Activated CD4-positive, CD25-positive, alpha-beta regulatory T cell treated with anti-CD3 and anti-CD28 coated beads, Interleukin-2, amount 50 U/mL, for 24 hours (primary cell): ENCODE results near the gene OR10A6.
A peak's percentile ranks its signal among the peaks of the same experiment; 100 is the strongest.

Experiments
- ATAC-seq, 2 donors: fragments of 150-1000 bp; cut with Tn5 transposase; one replicate each; pipeline ENCODE4 v1.10.0; 2021; ENCODE audit warnings: mild to moderate bottlenecking in 1 of 2, moderate library complexity in 1 of 2

OR10A6 gene

DNA sequence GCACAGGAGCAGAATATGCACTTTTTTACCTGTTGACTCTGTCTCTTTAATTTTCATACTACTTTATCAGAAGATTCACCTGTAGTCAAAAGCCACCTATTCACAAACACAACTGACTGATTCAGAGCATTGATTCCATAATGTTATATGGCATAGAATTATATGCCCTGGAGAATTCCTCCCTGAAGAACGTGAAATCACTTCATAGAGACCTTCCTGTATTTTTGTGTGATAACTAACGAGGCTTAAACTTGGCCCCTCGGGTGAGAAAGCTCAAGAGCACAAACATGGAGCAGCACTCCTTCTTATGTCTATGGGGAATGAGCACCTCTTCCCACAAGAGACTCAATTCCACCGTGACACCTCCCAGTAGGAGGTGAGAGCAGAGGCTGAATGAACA, at the start of gene OR10A6:
Gene OR10A6, minus strand, starts transcription at position 101 of the 400 bp plus-strand sequence. CDS start 2,606 bp downstream, outside the sequence.
- no peak for ATAC-seq

- no peak for ATAC-seq
Observed at GRCh38 chr11:7977232-7977917, 46.3 kb upstream of the OR10A6 start.

DNA sequence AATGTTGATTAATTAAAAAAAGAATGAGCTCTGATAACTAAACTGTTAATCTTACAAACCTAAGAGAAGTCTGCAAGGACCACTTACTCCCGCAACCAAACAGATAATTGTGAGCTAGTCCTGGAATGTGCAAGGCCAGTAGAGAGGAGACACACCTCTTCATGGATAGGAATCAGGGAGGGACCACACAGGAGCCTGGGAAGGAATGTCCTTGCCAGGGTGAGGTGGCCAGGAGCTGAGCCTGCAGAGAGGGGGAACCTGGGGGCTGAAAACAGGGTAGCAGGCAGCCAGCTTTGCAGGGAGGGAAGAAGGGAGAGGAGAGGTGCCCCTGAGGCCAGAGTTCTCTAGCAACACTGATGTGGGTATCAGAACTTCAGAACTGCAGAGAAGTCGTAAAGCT, 43.6 kb upstream of the OR10A6 start:
- ATAC-seq, result no peak

GRCh38 chr11:7973011-7973410, 41.9 kb upstream of the OR10A6 start:
- ATAC-seq, result no peak

GRCh38 chr11:7971846-7972245, 40.8 kb upstream of the OR10A6 start:
- no peak for ATAC-seq

DNA sequence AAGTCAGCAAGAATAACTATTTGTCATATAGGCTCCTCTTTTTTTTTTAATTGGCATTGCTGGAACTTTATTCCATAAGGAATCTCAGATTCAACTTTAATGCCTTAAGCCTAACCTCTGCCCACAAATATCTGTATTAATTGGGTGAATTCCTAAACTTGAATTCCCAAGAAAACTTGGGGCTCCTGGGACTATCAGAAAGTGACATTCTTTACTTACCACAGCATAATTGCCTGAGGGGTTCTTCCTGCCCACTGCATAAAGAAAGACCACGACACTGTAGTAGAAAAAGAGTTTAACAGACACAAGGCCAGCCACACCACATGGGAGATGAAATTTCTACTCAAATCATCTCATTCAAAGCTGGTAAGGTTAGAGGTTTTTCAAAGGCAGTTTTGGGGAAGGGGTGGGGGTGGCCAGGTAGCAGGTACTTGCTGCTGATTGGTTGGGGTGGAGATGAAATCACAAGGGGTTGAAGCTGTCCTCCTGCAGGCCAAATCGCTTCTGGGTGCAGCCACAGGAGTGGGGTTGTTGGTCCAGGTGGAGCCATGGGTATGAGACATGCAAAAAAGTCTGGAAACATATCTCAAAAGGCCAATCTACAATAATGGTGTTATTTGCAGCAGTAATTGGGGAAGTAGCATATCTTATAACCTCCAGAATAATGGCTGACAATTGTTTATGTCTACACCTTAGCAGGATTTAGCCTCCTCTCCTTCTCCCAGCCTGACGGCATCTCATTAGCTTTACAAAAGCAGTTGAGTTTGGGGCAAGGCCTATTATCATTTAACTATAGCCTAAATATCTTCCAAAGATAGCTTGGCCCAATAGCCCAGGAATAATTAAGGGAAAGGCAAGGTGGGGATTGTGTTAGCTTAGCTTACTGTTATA, 38.9 kb upstream of the OR10A6 start:
- ATAC-seq, result no peak

- no peak for ATAC-seq
Observed at GRCh38 chr11:7968686-7969085, 37.6 kb upstream of the OR10A6 start.

- no peak for ATAC-seq
Observed at GRCh38 chr11:7967826-7968225, 36.8 kb upstream of the OR10A6 start.

DNA sequence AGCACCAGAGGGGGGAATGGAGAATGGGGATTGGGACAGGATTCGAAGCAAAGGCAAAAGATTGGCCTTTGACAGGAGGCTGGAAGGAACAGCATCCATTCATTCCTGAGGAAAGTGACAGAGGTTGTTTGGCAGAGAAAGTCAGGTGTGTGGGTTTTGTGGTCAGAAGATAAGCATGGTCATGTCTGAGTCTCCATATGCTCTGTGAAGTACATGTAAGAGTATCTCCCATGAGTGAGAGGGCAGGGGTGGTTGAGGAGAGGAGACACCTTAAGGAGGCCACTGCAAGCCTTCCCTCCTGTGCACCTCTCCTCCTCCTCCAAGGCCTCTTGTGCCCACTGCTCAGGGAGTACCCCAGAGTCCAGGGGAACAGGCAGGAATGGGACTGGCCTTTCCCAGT, 36.0 kb upstream of the OR10A6 start:
- no peak for ATAC-seq

- ATAC-seq, result no peak
Observed at GRCh38 chr11:7965386-7965785, 34.3 kb upstream of the OR10A6 start, which contains the start of gene NLRP10. NLRP10 (minus strand) TSS chr11:7965447; CDS start chr11:7963495, 1,952 bp downstream.

DNA sequence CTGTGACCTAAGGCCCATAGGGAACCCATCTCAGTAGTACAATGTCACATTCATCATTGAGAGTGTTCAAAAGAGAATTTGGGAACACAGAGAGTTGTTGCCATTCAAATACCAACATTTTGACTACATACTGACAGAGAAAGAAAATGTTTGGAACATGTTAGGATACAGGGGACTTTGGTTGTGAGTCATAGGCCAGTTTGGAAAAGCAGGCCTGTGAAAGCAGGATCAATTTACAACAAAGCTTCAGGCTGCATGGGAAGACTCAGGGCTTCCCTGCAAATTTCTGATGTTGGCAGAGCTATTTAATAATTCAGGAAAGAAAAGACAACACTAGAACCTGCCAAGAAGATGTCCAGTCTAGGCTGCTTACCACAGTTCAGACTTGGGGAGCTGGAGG, 33.8 kb upstream of the OR10A6 start:
- no peak for ATAC-seq

- no peak for ATAC-seq
Observed at GRCh38 chr11:7964261-7964660, 33.2 kb upstream of the OR10A6 start.

- no peak for ATAC-seq
Observed at GRCh38 chr11:7955191-7955590, 24.1 kb upstream of the OR10A6 start.

DNA sequence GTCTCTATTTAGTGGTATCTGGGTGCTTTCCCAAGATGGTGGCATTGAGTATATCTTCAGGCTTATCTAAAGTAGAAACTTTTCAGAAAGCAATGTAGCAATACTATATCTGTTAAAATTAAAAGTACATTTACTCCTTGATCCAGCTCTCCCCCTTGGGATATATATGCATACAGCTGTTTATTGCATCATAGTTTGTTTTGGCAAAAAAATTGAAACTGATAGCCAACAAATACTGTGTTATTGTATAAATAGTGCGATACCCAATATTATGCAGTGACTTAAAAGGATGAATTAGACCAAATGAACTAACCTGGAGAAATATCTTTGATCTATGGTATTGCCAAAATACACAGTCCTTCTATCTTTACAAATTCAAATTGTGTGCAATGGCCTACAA, 18.9 kb upstream of the OR10A6 start:
- ATAC-seq, result no peak

GRCh38 chr11:7944123-7944522, 13.1 kb upstream of the OR10A6 start:
- ATAC-seq, result no peak

DNA sequence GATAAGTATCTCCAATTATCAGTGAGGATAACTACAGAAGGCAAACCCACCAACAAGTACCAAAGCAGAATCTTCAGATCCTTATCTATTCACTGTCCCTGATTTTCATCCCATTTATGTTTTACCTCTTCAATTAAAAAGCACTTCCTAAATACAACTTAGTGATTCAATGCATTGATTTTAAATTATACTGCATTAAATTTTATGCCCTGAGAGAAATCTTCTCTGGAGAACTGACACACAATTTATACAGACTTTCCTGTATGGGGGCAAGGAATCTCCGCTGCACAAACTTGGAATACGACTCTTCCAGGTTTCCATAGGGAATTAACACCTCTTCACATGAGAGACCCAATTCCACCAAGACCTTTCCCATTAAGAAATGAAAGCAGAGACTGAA, 10.5 kb upstream of the OR10A6 start, which contains the start of gene OR10A3:
Gene OR10A3, minus strand, starts transcription at position 101 of the 400 bp plus-strand sequence. CDS start 2,188 bp downstream, outside the sequence.
- no peak for ATAC-seq

DNA sequence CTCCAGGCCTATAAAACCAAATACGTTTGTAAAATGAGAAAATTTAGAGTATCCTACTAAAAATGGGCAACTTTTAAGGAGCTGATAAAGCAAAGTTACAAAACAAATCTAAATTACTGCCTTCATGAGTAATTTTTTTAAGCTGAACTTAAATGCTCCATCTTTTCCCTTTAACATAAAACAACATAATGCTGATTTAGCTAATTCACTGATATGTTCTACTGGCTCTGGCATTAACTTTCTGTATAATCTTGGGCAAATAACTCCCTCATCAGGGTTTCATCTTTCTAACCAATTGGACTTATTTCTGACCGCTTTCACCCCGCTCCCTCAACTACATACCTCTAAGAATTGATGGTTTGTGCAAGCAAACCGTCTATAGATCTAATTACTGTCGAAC, 10.1 kb upstream of the OR10A6 start:
- no peak for ATAC-seq

GRCh38 chr11:7936615-7937014, 5.5 kb upstream of the OR10A6 start:
- ATAC-seq, result no peak

GRCh38 chr11:7927635-7928034, 3.4 kb downstream of the OR10A6 start:
- ATAC-seq, result peak in 1 of 2 donors; percentile 49

- no peak for ATAC-seq
Observed at GRCh38 chr11:7924536-7924935, 6.5 kb downstream of the OR10A6 start.

GRCh38 chr11:7918141-7918540, 12.9 kb downstream of the OR10A6 start:
- no peak for ATAC-seq

DNA sequence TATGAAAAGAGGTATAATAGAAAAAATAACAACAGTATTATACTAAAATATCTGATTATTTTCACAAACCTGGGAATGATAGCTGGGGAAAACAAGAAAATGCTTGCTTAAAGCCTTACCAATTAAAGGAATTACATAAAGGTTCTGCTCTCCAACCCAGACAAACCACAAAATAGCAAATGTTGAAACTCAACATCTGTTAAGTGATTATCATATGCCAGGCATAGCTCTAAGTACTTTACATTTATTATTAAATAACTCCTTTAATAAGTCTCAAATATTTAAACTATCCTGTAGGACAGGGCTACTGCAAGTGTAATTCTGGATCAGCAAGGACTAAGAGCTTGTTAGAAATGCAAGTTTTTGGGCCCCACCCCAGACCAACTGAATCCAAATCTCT, 20.1 kb downstream of the OR10A6 start:
- ATAC-seq, result no peak

DNA sequence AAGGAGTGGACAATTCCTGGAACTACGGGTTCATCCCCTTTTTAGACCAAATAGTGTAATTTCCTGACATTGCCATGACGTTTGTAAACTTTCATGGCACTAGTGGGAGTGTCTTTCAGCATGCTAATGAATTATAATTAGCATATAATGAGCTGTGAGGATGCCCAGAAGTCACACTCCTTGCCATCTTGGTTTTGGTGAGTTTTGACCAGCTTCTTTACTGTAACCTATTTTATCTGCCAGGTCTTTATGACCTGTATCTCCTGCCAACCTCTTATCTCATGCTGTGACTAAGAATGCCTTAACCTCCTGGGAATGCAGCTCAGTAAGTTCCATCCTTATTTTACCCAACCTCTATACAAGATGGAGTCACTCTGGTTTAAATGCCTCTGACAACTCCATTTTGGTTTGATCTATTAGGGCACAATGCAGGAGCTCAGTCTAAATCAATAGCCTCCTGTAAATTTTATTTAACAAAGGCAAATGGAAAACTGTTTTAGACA, 20.7 kb downstream of the OR10A6 start:
- no peak for ATAC-seq
